BLaER1 (cell line): ENCODE data around the gene EPHA4.

Source experiments
- H3K27ac ChIP-seq: shearing (Covaris generic); formaldehyde crosslinking; 2 replicates; pipeline ENCODE4 v1.8.1; 2022
- H3K27me3 ChIP-seq: shearing (Covaris generic); formaldehyde crosslinking; 2 replicates; pipeline ENCODE4 v1.8.1; 2022
- H3K36me3 ChIP-seq: shearing (Covaris generic); formaldehyde crosslinking; 2 replicates; pipeline ENCODE4 v1.8.1; 2022
- H3K4me1 ChIP-seq: shearing (Covaris generic); formaldehyde crosslinking; 2 replicates; pipeline ENCODE4 v1.8.1; 2022
- H3K4me2 ChIP-seq: shearing (Covaris generic); formaldehyde crosslinking; 2 replicates; pipeline ENCODE4 v1.8.1; 2022
- H3K4me3 ChIP-seq: shearing (Covaris generic); formaldehyde crosslinking; 2 replicates; pipeline ENCODE4 v1.8.1; 2022
- H3K9ac ChIP-seq: shearing (Covaris generic); formaldehyde crosslinking; 2 replicates; pipeline ENCODE4 v1.8.1; 2022
- H3K9me3 ChIP-seq: shearing (Covaris generic); formaldehyde crosslinking; 2 replicates; pipeline ENCODE4 v1.8.1; 2022
- H4K20me1 ChIP-seq: shearing (Covaris generic); formaldehyde crosslinking; 2 replicates; pipeline ENCODE4 v1.8.1; 2022
- Cebpa-rat ChIP-seq: shearing (Covaris generic); IDR thresholded peaks from 2 replicates; pipeline ENCODE4 v1.8.1; 2022

The EPHA4 gene

DNA sequence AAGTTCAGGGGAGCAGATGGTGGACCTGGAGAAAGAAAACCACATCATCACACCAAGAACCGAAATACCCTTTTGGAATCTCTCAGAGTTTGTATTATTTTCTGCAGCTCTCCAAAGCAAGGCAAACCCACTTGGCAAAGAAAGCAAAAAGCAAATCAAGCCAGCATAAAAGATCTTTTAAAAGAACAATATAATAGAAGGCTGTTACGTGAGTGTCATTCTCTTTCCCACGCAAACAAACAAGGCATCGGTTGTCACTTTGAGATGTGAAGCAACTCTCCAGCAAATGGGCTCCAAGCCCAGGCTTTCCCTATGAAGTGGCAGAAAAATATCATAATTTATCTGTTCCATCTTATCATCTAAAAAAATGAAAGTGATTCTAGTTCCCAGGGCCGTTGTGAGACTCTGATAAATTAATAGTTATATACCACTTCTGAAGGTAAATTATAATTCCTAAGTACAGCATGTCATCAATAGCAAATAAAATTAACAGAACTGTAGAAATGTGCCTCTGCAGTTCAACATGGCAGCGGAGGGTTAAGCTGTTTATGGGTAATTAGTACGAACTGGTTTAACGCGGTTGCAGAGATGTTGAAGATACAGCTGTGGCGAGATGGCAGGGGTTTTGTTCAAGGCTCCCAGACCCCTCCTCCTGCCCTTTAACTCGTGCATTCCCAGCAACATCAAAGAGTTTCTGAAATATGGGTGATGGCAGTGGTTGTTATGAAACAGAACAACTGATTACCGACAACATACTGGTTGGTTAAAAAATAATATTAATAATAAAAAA, 89.2 kb downstream of the EPHA4 start:
- Histone ChIP-seq H3K9me3 (no peaks in the 10 kb centered on the region), H3K36me3 (no peaks in the 10 kb centered on the region), H3K4me2 (no peak overlapping the region), H3K4me3 (no peak overlapping the region), H3K27me3 (no peaks in the 10 kb centered on the region), H3K9ac (no peak overlapping the region), H4K20me1 (no peaks in the 10 kb centered on the region), H3K27ac (no peak overlapping the region), H3K4me1 (no peaks in the 10 kb centered on the region)
- TF ChIP-seq Cebpa-rat: no peak

DNA sequence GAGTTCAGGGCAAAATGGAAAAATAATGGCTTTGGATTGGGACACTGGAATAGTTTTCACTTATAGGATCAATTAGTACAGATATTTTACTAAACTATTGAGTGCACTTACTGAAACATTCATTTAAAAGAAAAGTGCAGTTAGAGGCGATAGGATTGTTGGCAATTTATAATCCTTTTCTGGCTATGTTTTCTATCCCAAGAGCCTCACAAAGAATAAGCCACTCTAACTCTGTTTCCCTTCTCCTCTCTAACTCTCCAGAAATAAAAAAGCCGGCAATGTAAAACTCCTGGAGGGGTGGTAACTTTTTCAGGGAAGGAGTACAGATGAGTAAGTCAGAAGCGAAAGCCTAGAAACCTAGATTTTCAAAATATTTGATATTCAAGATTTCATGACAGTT, 91.3 kb downstream of the EPHA4 start:
- Histone ChIP-seq H3K9ac (no peak overlapping the region), H3K4me2 (no peak overlapping the region), H3K4me1 (no peaks in the 10 kb centered on the region), H3K27me3 (no peaks in the 10 kb centered on the region), H3K27ac (no peak overlapping the region), H4K20me1 (no peaks in the 10 kb centered on the region), H3K36me3 (no peaks in the 10 kb centered on the region), H3K9me3 (no peaks in the 10 kb centered on the region), H3K4me3 (no peak overlapping the region)
- no peak for TF ChIP-seq Cebpa-rat

DNA sequence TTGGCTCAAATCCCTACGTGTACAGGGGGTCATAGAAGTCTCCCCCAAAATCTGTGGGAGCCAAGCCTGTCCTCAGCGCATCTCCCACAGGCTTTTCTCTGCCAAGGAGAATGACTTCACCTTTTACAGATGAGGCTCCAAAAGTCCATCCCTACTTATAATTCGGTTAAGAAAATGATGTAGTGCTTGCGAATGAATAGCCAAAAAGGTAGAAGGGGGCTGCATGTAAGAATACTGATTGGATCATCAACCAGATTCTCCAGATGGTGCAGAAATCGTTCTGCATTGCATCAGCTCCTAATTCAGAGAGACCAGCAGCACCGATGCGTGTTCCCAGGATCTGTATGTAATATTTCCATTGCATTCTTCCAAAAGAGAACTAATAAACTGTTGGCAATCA, 91.9 kb downstream of the EPHA4 start:
- H4K20me1 ChIP-seq: no peaks in the 10 kb centered on the region
- H3K9ac ChIP-seq: no peak overlapping the region
- no peaks in the 10 kb centered on the region for H3K4me1 ChIP-seq
- H3K36me3 ChIP-seq: no peaks in the 10 kb centered on the region
- TF ChIP-seq Cebpa-rat: no peak
- no peak overlapping the region for H3K4me3 ChIP-seq
- H3K27ac ChIP-seq: no peak overlapping the region
- no peaks in the 10 kb centered on the region for H3K27me3 ChIP-seq
- no peak overlapping the region for H3K4me2 ChIP-seq
- no peaks in the 10 kb centered on the region for H3K9me3 ChIP-seq

DNA sequence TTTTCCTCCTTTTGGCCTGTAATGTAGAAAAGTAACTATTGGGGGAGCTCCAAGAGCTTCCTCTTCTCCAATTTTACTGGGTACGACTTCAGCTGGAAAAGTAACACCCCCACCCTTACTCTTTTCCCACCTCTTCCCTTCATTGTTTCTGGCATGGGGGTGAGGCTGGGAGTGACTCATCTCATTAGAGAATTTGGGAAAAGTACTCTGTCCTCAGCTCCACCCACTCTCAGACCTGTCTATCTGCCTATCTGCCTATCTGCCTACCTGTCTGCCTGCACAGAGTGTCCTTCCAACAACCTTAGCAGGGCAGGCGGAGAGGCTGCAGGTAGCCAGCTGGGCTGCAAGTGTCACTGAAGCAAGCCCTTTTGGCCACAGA, 93.6 kb downstream of the EPHA4 start:
- Histone ChIP-seq H3K27me3 (no peaks in the 10 kb centered on the region), H3K4me2 (no peak overlapping the region), H4K20me1 (no peaks in the 10 kb centered on the region), H3K4me1 (no peaks in the 10 kb centered on the region), H3K27ac (no peak overlapping the region), H3K36me3 (no peaks in the 10 kb centered on the region), H3K4me3 (no peak overlapping the region), H3K9ac (no peak overlapping the region), H3K9me3 (no peaks in the 10 kb centered on the region)
- no peak for TF ChIP-seq Cebpa-rat

DNA sequence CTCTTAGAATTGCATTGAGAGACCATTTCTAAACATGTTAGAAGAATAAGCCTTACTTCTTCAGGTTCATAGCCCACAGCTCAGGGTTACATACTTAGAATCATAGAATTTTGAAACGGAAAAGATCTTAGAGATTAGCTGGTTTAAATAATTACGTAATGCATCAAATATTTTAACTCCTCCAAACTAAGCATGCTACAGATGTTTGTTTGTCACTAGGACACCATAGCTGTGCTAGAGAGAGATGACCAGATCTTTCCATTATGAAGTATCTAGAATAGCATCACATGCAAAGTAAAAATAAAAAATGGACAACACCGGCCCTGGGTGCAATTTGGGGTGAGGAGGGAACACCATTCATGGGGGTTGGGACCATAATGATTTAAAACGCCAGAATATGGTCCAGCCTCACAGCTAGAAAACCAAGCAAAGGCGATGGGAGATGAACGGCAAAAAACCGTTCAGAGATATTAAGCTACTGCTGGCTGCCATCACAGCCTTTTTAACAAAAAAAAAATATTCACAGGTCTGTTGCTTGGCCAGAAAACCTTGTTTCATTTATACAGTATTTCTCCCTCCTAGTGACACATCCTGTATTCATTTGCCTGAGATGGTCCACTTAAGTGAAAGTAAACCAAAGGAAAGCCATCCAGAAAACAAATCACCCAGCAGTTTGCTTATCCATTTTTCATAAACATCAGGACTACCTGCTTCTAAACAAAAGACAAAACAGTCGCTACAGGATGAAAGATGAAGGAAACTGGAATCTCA, 94.2 kb downstream of the EPHA4 start:
- Histone ChIP-seq H4K20me1 (no peaks in the 10 kb centered on the region), H3K4me1 (no peaks in the 10 kb centered on the region), H3K4me3 (no peak overlapping the region), H3K4me2 (no peak overlapping the region), H3K9me3 (no peaks in the 10 kb centered on the region), H3K9ac (no peak overlapping the region), H3K27me3 (no peaks in the 10 kb centered on the region), H3K36me3 (no peaks in the 10 kb centered on the region), H3K27ac (no peak overlapping the region)
- no peak for TF ChIP-seq Cebpa-rat

DNA sequence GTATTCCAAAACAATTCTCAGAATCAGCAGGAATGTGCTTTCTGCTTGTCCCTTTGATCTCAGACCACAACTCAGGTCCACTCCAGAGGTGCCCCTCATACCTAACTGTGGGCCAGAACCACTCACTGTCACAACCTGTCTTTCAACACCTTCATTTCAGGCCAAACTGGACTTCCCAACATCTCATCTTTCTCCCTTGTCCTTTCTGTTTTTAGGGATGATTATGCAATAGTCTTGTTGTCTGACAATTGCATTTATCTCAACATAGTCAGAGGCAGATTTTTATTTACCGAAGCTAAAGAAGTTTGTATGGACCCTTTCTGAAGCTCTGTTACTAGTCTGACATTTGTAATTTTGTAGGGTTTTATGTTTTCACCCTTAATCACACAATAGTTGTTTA, 95.9 kb downstream of the EPHA4 start:
- Histone ChIP-seq H3K9ac (no peak overlapping the region), H3K9me3 (no peaks in the 10 kb centered on the region), H3K27me3 (no peaks in the 10 kb centered on the region), H3K4me2 (no peak overlapping the region), H3K4me3 (no peak overlapping the region), H3K36me3 (no peaks in the 10 kb centered on the region), H4K20me1 (no peaks in the 10 kb centered on the region), H3K4me1 (no peaks in the 10 kb centered on the region), H3K27ac (no peak overlapping the region)
- peak; percentile 27; the same call in 1 of the 2 replicates for TF ChIP-seq Cebpa-rat

DNA sequence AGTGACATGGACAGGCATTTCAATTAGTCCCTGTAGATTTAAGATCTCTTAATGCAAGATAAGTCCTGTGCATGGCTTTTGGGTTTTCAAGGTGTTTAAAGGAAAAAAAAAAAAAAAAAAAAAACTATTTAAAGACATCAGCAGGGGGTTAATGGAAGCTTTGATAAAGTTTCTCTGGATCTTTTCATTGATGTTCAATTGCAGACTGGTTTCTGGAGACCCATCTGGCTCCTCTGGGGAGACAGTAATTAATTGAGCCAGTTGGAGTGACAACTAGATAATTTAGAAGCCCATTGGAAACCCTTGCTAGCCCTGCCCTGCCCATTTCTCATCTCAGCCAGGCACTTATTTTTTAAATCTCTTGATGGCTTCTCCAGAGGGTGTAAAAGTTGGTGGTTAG, 98.7 kb downstream of the EPHA4 start:
- Histone ChIP-seq H3K4me2 (no peak overlapping the region), H3K27ac (no peak overlapping the region), H3K27me3 (no peaks in the 10 kb centered on the region), H3K9me3 (no peaks in the 10 kb centered on the region), H3K4me1 (no peaks in the 10 kb centered on the region), H3K9ac (no peak overlapping the region), H4K20me1 (no peaks in the 10 kb centered on the region), H3K4me3 (no peak overlapping the region), H3K36me3 (no peaks in the 10 kb centered on the region)
- no peak for TF ChIP-seq Cebpa-rat

DNA sequence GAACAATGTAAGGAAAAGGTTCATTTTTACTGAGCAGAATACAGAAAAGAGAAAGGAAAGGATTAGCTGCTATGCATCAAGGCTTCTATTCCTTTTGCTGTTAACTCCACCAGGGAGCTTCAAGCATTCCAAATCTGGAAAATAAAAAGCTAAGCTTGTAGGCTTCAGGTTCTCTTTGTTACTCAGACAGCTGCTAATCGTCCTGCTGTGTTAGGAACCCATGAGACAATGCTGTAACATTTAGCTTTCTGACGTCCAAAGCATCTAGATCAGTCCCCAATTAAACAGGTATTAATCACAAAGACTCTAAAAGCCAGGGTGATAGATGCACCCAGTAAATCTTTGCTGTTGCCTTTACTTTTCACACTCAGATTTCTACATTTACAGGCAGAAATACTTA, 103.8 kb downstream of the EPHA4 start:
- H3K9ac ChIP-seq: no peak overlapping the region
- TF ChIP-seq Cebpa-rat: no peak
- H3K27me3 ChIP-seq: no peaks in the 10 kb centered on the region
- H4K20me1 ChIP-seq: no peaks in the 10 kb centered on the region
- H3K36me3 ChIP-seq: no peaks in the 10 kb centered on the region
- H3K4me2 ChIP-seq: no peak overlapping the region
- H3K9me3 ChIP-seq: no peaks in the 10 kb centered on the region
- H3K4me1 ChIP-seq: peaks cover 47% of the 10 kb centered on the region
- no peak overlapping the region for H3K4me3 ChIP-seq
- H3K27ac ChIP-seq: no peak overlapping the region

DNA sequence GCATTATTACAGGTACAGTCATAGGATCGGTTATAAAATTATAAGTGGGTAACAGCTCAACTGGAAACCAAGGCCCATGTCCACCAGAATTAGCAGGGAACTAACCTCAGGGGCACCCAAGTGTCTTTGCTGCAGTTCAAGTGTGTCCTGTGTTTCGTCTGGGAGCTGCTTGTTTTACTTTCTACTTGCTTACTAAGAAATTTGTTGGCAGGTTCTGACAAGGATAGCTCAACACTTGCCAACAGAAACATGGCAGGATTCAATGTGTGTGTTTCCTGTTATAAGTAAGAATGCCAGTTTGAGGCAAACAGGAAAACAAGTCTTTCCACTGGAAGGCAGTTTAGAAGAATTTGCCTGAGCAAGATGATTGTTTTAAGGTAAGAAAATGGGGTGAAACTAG, 104.5 kb downstream of the EPHA4 start:
- H3K9me3 ChIP-seq: no peaks in the 10 kb centered on the region
- no peak overlapping the region for H3K9ac ChIP-seq
- no peak for TF ChIP-seq Cebpa-rat
- no peaks in the 10 kb centered on the region for H3K27me3 ChIP-seq
- H3K4me3 ChIP-seq: no peak overlapping the region
- peak overlapping the region; percentile 19; the same call in 1 of the 2 replicates for H3K4me2 ChIP-seq
- no peak overlapping the region for H3K27ac ChIP-seq
- no peaks in the 10 kb centered on the region for H4K20me1 ChIP-seq
- H3K36me3 ChIP-seq: no peaks in the 10 kb centered on the region
- H3K4me1 ChIP-seq: peaks cover 54% of the 10 kb centered on the region

DNA sequence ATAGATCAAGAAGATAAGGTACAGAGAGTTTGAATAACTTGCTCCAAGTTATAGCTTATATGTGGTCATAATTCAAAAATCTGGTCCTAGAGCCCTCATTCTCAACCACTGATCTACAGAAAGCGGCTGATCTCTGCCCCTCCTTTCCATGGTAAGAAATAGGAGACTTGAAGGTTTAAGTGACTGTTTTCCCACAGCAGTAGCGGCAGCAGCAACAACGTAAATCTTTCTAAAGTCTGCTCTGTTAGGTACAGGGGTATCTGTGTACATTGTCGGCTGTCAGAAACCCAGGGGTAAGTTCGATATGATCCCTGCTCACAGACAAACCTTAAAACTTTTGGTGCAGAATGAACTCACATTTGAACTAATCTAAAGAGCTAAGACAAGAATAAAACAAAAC, 105.4 kb downstream of the EPHA4 start:
- Histone ChIP-seq H3K9ac (no peak overlapping the region), H3K9me3 (no peaks in the 10 kb centered on the region), H3K4me3 (no peak overlapping the region), H3K4me1 (peaks cover 55% of the 10 kb centered on the region), H3K27me3 (no peaks in the 10 kb centered on the region), H3K4me2 (peak overlapping the region; percentile 89), H3K27ac (no peak overlapping the region), H4K20me1 (no peaks in the 10 kb centered on the region), H3K36me3 (no peaks in the 10 kb centered on the region)
- no peak for TF ChIP-seq Cebpa-rat
